ENCODE data around the gene HECW1. TPM values are rescaled to one million over a fixed set of nuclear protein-coding genes. Genes with fewer than 3 reads are reported as not detected.

The HECW1 gene
- total and polyA plus RNA-seq, 8 donors = 0.04 to 0.69 (median 0.12) TPM; not detected in 5

DNA sequence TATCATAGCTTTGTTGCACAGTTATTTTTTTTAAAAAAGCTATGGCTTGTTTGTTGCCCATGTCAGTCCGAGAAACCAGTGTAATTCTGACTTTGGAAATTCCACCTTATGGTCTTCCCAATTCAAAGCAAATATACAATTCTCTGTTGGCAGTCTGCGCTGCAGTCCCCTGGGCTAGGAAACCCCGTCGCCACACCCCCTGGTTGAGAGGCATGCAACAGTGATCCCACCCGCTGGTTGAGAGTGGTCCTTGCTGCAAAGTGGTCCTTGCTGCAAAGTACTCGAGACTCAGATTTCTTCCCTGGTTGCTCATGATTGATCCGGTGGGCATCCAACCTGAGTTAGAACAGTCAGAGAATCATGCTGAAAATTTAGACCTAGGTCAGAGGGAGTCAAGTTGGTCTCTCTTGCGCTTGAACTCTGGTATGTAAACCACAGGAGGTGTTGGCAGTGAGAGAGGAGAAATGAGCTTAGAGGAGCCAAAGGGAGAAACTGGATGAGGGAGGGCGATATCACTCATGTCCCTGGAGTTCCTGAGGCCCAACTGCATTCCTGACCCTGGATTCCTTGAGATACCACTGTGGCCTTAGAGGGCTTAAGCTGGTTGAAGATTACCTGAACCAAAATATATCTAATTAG lies 425.4 kb downstream of the HECW1 start:
- FAIRE-seq = no peak
- intact Hi-C loops (cut with DNase I) = no loop called here

DNA sequence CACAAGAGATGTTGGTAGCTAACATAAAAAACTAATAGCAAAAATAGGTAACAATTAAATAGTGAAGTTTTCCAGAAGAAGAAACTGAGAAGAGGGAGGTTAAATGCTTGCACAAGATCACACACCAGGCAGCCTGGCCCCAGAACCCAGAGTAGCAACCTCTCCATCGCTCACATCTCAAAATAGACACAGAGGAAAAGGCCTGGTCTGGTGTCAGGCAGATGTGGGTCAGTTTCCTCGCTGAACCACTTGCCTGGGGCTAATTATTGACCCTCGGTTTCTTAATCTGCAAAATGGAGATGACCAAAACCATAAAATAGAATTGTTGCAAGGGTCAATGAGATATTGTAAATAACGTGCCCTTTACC lies 425.9 kb downstream of the HECW1 start:
- intact Hi-C loops (cut with DNase I) = no loop called here
- no peaks in the 10 kb centered on the region for H3K4me1 ChIP-seq
- no peak overlapping the region for H3K27ac ChIP-seq
- TF ChIP-seq, protein P1, sequence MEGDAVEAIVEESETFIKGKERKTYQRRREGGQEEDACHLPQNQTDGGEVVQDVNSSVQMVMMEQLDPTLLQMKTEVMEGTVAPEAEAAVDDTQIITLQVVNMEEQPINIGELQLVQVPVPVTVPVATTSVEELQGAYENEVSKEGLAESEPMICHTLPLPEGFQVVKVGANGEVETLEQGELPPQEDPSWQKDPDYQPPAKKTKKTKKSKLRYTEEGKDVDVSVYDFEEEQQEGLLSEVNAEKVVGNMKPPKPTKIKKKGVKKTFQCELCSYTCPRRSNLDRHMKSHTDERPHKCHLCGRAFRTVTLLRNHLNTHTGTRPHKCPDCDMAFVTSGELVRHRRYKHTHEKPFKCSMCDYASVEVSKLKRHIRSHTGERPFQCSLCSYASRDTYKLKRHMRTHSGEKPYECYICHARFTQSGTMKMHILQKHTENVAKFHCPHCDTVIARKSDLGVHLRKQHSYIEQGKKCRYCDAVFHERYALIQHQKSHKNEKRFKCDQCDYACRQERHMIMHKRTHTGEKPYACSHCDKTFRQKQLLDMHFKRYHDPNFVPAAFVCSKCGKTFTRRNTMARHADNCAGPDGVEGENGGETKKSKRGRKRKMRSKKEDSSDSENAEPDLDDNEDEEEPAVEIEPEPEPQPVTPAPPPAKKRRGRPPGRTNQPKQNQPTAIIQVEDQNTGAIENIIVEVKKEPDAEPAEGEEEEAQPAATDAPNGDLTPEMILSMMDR (IDR thresholded peaks at IDR 0.05) = no peak
- H3K4me3 ChIP-seq = no peak overlapping the region
- no peaks in the 10 kb centered on the region for H3K9me3 ChIP-seq
- FAIRE-seq = no peak
- no peak for DNase-seq
- 63 to 64% methylated on average over 4 of the region's 4 CpGs for WGBS, 2 donors
- ATAC-seq = no peak
- no peaks in the 10 kb centered on the region for H3K36me3 ChIP-seq
- no peaks in the 10 kb centered on the region for H3K27me3 ChIP-seq

More for the DNA sequence above, 425.4 kb downstream of the HECW1 start:
- H3K36me3 ChIP-seq = no peaks in the 10 kb centered on the region
- no peaks in the 10 kb centered on the region for H3K27me3 ChIP-seq
- no peak overlapping the region for H3K27ac ChIP-seq
- no peak for DNase-seq
- H3K4me1 ChIP-seq = no peaks in the 10 kb centered on the region
- TF ChIP-seq, protein P1 (IDR thresholded peaks at IDR 0.05) = no peak
- H3K4me3 ChIP-seq = no peak overlapping the region
- no peak for ATAC-seq
- H3K9me3 ChIP-seq = no peaks in the 10 kb centered on the region
- 79 to 88% methylated on average over 9 of the region's 9 CpGs for WGBS, 2 donors

DNA sequence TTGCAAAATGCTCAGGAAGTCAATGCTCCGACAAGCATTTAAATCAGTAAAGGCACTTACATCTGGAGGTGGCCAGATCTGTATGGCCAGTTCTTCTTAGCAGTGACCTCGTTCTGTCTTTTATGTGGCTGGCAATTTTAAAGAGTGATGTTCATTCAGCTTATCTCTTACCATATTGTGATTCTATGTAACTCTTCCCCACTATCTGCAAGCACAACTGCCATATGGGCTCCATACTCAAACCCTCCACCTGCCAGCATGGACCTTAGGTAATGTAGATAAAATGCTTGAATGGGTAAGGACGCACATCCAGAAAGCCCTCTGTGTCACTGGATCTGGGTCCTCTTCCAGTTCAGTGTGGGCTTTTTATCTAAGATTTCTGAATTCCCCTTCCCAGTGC lies 428.0 kb downstream of the HECW1 start:
- no peak for ATAC-seq
- TF ChIP-seq, protein P1 (IDR thresholded peaks at IDR 0.05) = no peak
- intact Hi-C loops (cut with DNase I) = no loop called here
- 76 to 83% methylated on average over 3 of the region's 3 CpGs for WGBS, 2 donors
- Histone ChIP-seq H3K27ac (no peak overlapping the region), H3K9me3 (no peaks in the 10 kb centered on the region), H3K4me3 (no peak overlapping the region), H3K4me1 (no peaks in the 10 kb centered on the region), H3K27me3 (no peaks in the 10 kb centered on the region), H3K36me3 (no peaks in the 10 kb centered on the region)
- FAIRE-seq = no peak
- no peak for DNase-seq

DNA sequence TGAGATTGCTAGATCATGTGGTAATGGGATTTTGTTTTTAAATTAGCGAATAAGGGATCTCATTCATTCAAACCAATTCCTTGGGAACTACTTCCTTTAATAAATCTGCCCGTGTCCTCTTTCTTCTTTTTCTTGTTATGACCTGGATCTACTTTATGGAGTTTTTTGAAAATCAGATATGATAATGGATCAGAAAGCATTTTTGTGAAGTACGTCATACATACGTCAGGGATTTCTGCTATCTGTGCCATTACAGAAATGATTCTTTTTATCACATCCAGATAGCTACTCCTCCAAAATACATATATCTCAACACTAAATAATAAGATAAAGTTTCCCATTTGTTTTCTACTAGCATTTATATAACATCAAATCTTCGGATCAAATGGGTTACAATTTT lies 430.3 kb downstream of the HECW1 start:
- FAIRE-seq = no peak
- no peak for DNase-seq
- Histone ChIP-seq H3K9me3 (no peaks in the 10 kb centered on the region), H3K36me3 (no peaks in the 10 kb centered on the region), H3K27ac (no peak overlapping the region), H3K4me1 (no peaks in the 10 kb centered on the region), H3K4me3 (no peak overlapping the region), H3K27me3 (no peaks in the 10 kb centered on the region)
- WGBS, 2 donors = 83 to 93% methylated on average over 5 of the region's 5 CpGs
- intact Hi-C loops (cut with DNase I) = no loop called here
- no peak for ATAC-seq
- TF ChIP-seq, protein P1 (IDR thresholded peaks at IDR 0.05) = no peak

DNA sequence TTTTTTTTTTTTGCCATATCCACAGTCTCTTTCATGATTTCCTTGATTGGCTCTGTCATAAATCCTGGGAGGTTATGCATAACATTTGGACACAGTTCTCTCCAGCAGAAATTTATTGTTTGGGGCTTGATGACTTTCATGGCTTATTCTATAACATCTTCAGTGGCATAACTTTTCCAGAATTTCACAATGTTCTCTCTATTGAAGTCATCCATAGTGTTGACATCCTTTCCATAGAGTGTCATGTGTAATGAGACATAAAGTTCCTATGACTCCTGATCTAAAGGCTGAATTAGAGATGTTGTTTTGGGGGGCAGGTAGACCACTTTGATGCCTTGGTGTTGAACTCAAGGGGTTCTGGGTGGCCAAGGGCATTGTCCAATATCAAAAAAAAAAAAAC lies 433.8 kb downstream of the HECW1 start:
- no peaks in the 10 kb centered on the region for H3K36me3 ChIP-seq
- no peaks in the 10 kb centered on the region for H3K27me3 ChIP-seq
- DNase-seq (no peak), ATAC-seq (no peak), FAIRE-seq (no peak)
- TF ChIP-seq, protein P1 (IDR thresholded peaks at IDR 0.05) = no peak
- H3K9me3 ChIP-seq = no peaks in the 10 kb centered on the region
- intact Hi-C loops (cut with DNase I) = no loop called here
- no peak overlapping the region for H3K27ac ChIP-seq
- no peaks in the 10 kb centered on the region for H3K4me1 ChIP-seq
- H3K4me3 ChIP-seq = no peak overlapping the region

All from pancreas (tissue), 10 donors.